ENCODE data around the gene RBM19. TPM values are rescaled to one million over a fixed set of nuclear protein-coding genes. Genes with fewer than 3 reads are reported as not detected.

RBM19 gene
- total RNA-seq, 1 experiment from 2014 or later, result 47.2 TPM

DNA sequence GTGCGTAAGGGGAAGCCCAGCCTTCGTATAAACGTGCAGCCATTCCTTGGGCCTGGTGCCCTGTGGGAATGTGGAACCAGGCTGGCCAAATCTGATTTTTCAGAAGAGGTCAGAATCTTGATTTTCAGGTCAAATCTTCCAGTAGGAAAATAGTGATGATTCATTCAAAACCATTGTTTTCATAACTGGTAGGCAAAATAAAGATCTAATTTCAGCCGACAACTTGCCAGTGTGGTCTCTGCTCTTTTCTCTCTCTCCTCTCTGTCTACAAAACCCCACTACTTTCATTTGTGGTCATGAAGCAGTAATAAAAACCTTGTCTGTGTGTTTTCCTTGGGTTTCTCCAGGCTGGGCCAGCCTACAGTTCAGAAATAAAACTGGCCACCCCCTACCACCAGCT, 135.1 kb downstream of the RBM19 start:
- TF ChIP-seq, protein P1, sequence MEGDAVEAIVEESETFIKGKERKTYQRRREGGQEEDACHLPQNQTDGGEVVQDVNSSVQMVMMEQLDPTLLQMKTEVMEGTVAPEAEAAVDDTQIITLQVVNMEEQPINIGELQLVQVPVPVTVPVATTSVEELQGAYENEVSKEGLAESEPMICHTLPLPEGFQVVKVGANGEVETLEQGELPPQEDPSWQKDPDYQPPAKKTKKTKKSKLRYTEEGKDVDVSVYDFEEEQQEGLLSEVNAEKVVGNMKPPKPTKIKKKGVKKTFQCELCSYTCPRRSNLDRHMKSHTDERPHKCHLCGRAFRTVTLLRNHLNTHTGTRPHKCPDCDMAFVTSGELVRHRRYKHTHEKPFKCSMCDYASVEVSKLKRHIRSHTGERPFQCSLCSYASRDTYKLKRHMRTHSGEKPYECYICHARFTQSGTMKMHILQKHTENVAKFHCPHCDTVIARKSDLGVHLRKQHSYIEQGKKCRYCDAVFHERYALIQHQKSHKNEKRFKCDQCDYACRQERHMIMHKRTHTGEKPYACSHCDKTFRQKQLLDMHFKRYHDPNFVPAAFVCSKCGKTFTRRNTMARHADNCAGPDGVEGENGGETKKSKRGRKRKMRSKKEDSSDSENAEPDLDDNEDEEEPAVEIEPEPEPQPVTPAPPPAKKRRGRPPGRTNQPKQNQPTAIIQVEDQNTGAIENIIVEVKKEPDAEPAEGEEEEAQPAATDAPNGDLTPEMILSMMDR (IDR thresholded peaks at IDR 0.05; ENCODE audit: unreplicated experiment), result no peak
- DNase-seq, result no peak
- no peaks in the 10 kb centered on the region for H3K4me1 Mint-ChIP-seq (ENCODE audit: low read depth, unreplicated experiment)
- H3K36me3 Mint-ChIP-seq (ENCODE audit: insufficient read depth, unreplicated experiment), result no peaks in the 10 kb centered on the region
- H3K27me3 Mint-ChIP-seq (ENCODE audit: unreplicated experiment), result no peaks in the 10 kb centered on the region
- BruUV-seq (replicated peaks), result no TSS peak
- CTCF ChIA-PET, result no interaction called here
- no peaks in the 10 kb centered on the region for H3K9me3 Mint-ChIP-seq (ENCODE audit: low read depth, unreplicated experiment)
- intact Hi-C loops (cut with micrococcal nuclease; ENCODE audit: unreplicated experiment), result no loop called here
- no peak overlapping the region for H3K27ac Mint-ChIP-seq (ENCODE audit: unreplicated experiment)
- H3K4me3 Mint-ChIP-seq (ENCODE audit: low read depth, unreplicated experiment), result no peak overlapping the region

DNA sequence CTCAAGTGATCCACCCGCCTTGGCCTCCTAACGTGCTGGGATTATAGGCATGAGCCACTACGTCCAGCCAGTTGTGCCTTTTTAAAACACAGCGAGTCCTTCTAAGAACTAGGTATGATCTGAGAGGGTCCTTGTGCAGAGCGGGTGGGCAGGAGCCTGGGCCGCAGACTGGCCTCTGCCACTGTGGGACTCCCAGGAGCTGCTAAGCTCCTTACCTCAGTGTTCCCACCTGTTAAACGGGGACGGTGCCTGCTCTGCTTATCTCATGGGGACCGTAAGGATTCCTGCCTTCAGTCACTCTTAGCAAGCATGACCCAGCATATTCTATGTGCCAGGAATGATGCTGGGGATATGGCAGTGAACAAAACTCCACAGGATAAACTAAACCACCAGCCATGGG, 136.9 kb downstream of the RBM19 start:
- Mint-ChIP-seq H3K27me3 (ENCODE audit: unreplicated experiment) (no peaks in the 10 kb centered on the region), H3K9me3 (ENCODE audit: low read depth, unreplicated experiment) (no peaks in the 10 kb centered on the region), H3K4me1 (ENCODE audit: low read depth, unreplicated experiment) (no peaks in the 10 kb centered on the region), H3K36me3 (ENCODE audit: insufficient read depth, unreplicated experiment) (no peaks in the 10 kb centered on the region), H3K4me3 (ENCODE audit: low read depth, unreplicated experiment) (no peak overlapping the region), H3K27ac (ENCODE audit: unreplicated experiment) (no peak overlapping the region)
- CTCF ChIA-PET, result interaction anchor here (0.7 kb wide), 2 partner anchors 88 to 1069 kb away, joined by 3 to 4 read pairs; no protein-coding TSS in a partner anchor
- TF ChIP-seq, protein P1 (IDR thresholded peaks at IDR 0.05; ENCODE audit: unreplicated experiment), result no peak
- DNase-seq, result no peak
- intact Hi-C loops (cut with micrococcal nuclease; ENCODE audit: unreplicated experiment), result no loop called here
- no TSS peak for BruUV-seq (replicated peaks)

GRCh38 chr12:113827539-113828114, 138.5 kb downstream of the RBM19 start:
- TF ChIP-seq, protein P1 (IDR thresholded peaks at IDR 0.05; ENCODE audit: unreplicated experiment), result no peak
- no peak for DNase-seq
- intact Hi-C loops (cut with micrococcal nuclease; ENCODE audit: unreplicated experiment), result no loop called here
- Mint-ChIP-seq H3K27me3 (ENCODE audit: unreplicated experiment) (no peaks in the 10 kb centered on the region), H3K27ac (ENCODE audit: unreplicated experiment) (no peak overlapping the region), H3K4me3 (ENCODE audit: low read depth, unreplicated experiment) (no peak overlapping the region), H3K36me3 (ENCODE audit: insufficient read depth, unreplicated experiment) (no peaks in the 10 kb centered on the region), H3K9me3 (ENCODE audit: low read depth, unreplicated experiment) (no peaks in the 10 kb centered on the region), H3K4me1 (ENCODE audit: low read depth, unreplicated experiment) (no peaks in the 10 kb centered on the region)
- no TSS peak for BruUV-seq (replicated peaks)
- CTCF ChIA-PET, result interaction anchor here (0.5 to 0.6 kb wide), 2 partner anchors 41 to 60 kb away, joined by 3 to 4 read pairs; no protein-coding TSS in a partner anchor

DNA sequence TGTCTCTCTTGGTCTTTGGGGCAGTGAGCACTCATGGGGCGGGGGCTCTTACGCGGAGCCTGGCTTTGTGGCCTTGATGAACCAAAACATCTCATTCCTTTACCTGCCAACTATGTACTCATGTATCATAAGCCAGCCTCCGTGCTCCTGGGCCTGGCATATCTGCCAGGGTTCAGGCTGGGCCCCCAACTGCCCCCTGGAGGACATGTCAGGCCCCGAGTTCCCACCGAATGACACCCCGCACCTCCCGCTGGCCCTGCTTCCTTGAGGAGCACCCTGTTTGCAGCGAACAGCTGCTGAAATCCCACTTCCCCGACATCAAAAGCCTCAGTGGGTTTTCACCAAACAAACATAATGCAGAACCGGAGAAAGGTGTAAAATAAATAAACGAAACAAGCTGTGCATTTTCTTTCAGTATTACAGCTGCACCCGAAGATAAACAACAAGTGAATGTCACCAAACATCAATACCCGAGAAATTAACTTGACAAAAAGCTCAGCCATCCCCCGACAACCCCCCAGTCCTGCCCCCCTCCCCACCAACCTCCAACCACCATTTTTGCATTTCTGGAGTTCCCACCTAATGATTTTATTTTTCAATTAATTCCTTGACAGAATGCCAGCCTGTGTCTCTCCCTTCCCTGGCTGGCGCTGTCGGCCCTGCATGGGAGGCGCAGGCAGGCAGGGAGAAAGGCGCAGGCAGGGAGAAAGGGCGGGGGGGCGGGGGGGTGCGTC, 139.2 kb downstream of the RBM19 start:
- Mint-ChIP-seq H3K27ac (ENCODE audit: unreplicated experiment) (no peak overlapping the region), H3K27me3 (ENCODE audit: unreplicated experiment) (no peaks in the 10 kb centered on the region), H3K36me3 (ENCODE audit: insufficient read depth, unreplicated experiment) (no peaks in the 10 kb centered on the region), H3K4me3 (ENCODE audit: low read depth, unreplicated experiment) (no peak overlapping the region), H3K9me3 (ENCODE audit: low read depth, unreplicated experiment) (no peaks in the 10 kb centered on the region), H3K4me1 (ENCODE audit: low read depth, unreplicated experiment) (no peaks in the 10 kb centered on the region)
- intact Hi-C loops (cut with micrococcal nuclease; ENCODE audit: unreplicated experiment), result no loop called here
- CTCF ChIA-PET, result interaction anchor here (0.5 kb wide), 1 partner anchor 60 kb away, joined by 3 read pairs; no protein-coding TSS in a partner anchor
- TF ChIP-seq, protein P1 (IDR thresholded peaks at IDR 0.05; ENCODE audit: unreplicated experiment), result no peak
- DNase-seq, result no peak
- BruUV-seq (replicated peaks), result no TSS peak

All from Calu3 (cell line).